Osteoblast (primary cell): ENCODE measurements around the gene DNAH7. TPM values are rescaled to one million over a fixed set of nuclear protein-coding genes. Genes with fewer than 3 reads are reported as not detected.

Experiments
- DNase-seq: peaks from one replicate; pipeline ENCODE4 v3.0.0; 2011; ENCODE audit warnings: low spot score, mixed read lengths; ENCODE audit not compliant: insufficient read length; ENCODE audit errors: missing footprints
- H2AFZ ChIP-seq: 2 replicates; pipeline ENCODE4 v1.6.0; 2011; ENCODE audit warnings: mild to moderate bottlenecking, low read length
- H3K27ac ChIP-seq: 2 replicates; pipeline ENCODE4 v1.5.1; 2011; ENCODE audit warnings: mild to moderate bottlenecking, low read depth, low read length, moderate library complexity
- H3K27me3 ChIP-seq: 2 replicates; pipeline ENCODE4 v1.6.0; 2012; ENCODE audit warnings: mild to moderate bottlenecking, control low read depth, inconsistent platforms, low read length, moderate library complexity; ENCODE audit not compliant: insufficient read depth
- H3K36me3 ChIP-seq: 2 replicates; pipeline ENCODE4 v1.5.1; 2011; ENCODE audit warnings: mild to moderate bottlenecking, low read length, control low read depth, moderate library complexity; ENCODE audit not compliant: insufficient read depth
- H3K4me1 ChIP-seq: 2 replicates; pipeline ENCODE4 v1.5.1; 2011; ENCODE audit warnings: mild to moderate bottlenecking, low read length, control low read depth, moderate library complexity; ENCODE audit not compliant: insufficient read depth
- H3K4me2 ChIP-seq: 2 replicates; pipeline ENCODE4 v1.6.0; 2011; ENCODE audit warnings: mild to moderate bottlenecking, low read length; ENCODE audit not compliant: insufficient read depth
- H3K4me3 ChIP-seq: fragments of 200-600 bp; sonication (generic); 3 replicates; pipeline ENCODE4 v1.5.1; 2012; ENCODE audit warnings: mild to moderate bottlenecking, low read length, inconsistent platforms; ENCODE audit not compliant: insufficient read depth
- H3K79me2 ChIP-seq: 2 replicates; pipeline ENCODE4 v1.6.0; 2012; ENCODE audit warnings: mild to moderate bottlenecking, low read length, control low read depth, inconsistent platforms; ENCODE audit not compliant: insufficient read depth
- H3K9me3 ChIP-seq: 2 replicates; pipeline ENCODE4 v1.5.1; 2011; ENCODE audit warnings: low read depth, low read length, control low read depth
- H4K20me1 ChIP-seq: 2 replicates; pipeline ENCODE4 v1.6.0; 2012; ENCODE audit warnings: mild to moderate bottlenecking, low read length, control low read depth; ENCODE audit not compliant: insufficient read depth
- CTCF ChIP-seq: IDR thresholded peaks from 2 replicates; pipeline ENCODE4 v1.5.1; 2011; ENCODE audit warnings: mild to moderate bottlenecking, low read depth, low read length, moderate library complexity; ENCODE audit errors: extremely low read depth
- total RNA-seq: library from RNA; depleted of rRNA; stranded (reverse); fragments of >200 nt; gene quantifications from 2 replicates; pipeline ENCODE4 v1.2.3, GENCODE V29; 2012

The DNAH7 gene
- total RNA-seq, 1 donor, result 2.5 TPM

- Histone ChIP-seq H3K79me2 (no peaks in the 10 kb centered on the region), H3K27ac (no peak overlapping the region), H2AFZ (no peak overlapping the region), H4K20me1 (no peaks in the 10 kb centered on the region), H3K4me1 (no peaks in the 10 kb centered on the region), H3K36me3 (no peaks in the 10 kb centered on the region), H3K4me3 (no peak overlapping the region), H3K4me2 (no peak overlapping the region), H3K9me3 (no peaks in the 10 kb centered on the region), H3K27me3 (no peaks in the 10 kb centered on the region)
- TF ChIP-seq CTCF, result no peak
- DNase-seq, result no peak
These were observed 28.4 kb downstream of the DNAH7 start for GRCh38 chr2:196040218-196040617.

- Histone ChIP-seq H4K20me1 (no peaks in the 10 kb centered on the region), H3K4me3 (no peak overlapping the region), H3K27me3 (no peaks in the 10 kb centered on the region), H3K9me3 (no peaks in the 10 kb centered on the region), H3K4me1 (no peaks in the 10 kb centered on the region), H3K79me2 (no peaks in the 10 kb centered on the region), H3K36me3 (no peaks in the 10 kb centered on the region), H3K27ac (no peak overlapping the region), H2AFZ (no peak overlapping the region), H3K4me2 (no peak overlapping the region)
- TF ChIP-seq CTCF, result no peak
- DNase-seq, result no peak
These were observed 32.2 kb downstream of the DNAH7 start for GRCh38 chr2:196036442-196036841.

GRCh38 chr2:196018037-196018436 lies 50.6 kb downstream of the DNAH7 start:
- Histone ChIP-seq H3K9me3 (no peaks in the 10 kb centered on the region), H3K79me2 (no peaks in the 10 kb centered on the region), H3K4me2 (no peak overlapping the region), H3K4me3 (no peak overlapping the region), H3K4me1 (no peaks in the 10 kb centered on the region), H3K27me3 (no peaks in the 10 kb centered on the region), H3K27ac (no peak overlapping the region), H4K20me1 (no peaks in the 10 kb centered on the region), H2AFZ (no peak overlapping the region), H3K36me3 (no peaks in the 10 kb centered on the region)
- no peak for TF ChIP-seq CTCF
- DNase-seq, result no peak

- Histone ChIP-seq H2AFZ (no peak overlapping the region), H3K9me3 (no peaks in the 10 kb centered on the region), H3K36me3 (no peaks in the 10 kb centered on the region), H3K4me2 (no peak overlapping the region), H3K79me2 (no peaks in the 10 kb centered on the region), H3K4me1 (no peaks in the 10 kb centered on the region), H4K20me1 (no peaks in the 10 kb centered on the region), H3K27ac (no peak overlapping the region), H3K27me3 (no peaks in the 10 kb centered on the region), H3K4me3 (no peak overlapping the region)
- DNase-seq, result no peak
- TF ChIP-seq CTCF, result no peak
These were observed 56.3 kb downstream of the DNAH7 start for GRCh38 chr2:196012314-196012713.
